GM12878 (cell line): Measurements from ENCODE around the gene PRKG1. TPM values are rescaled to one million over a fixed set of nuclear protein-coding genes. Genes with fewer than 3 reads are reported as not detected.

Experiments
- ATAC-seq: fragments of 200-7000 bp; cut with Tn5 transposase; 3 replicates; pipeline ENCODE4 v1.9.1; 2020; ENCODE audit warnings: mild to moderate bottlenecking, moderate library complexity
- BruUV-seq: library from RNA; stranded (reverse); fragments of 400-500 nt; replicated peaks from 2 replicates; lab custom pipeline; 2021; lab: Mats Ljungman, UMichigan
- CTCF ChIA-PET: fragments of 300-600 bp; sonication (Branson Sonifier 250); formaldehyde crosslinking; extraction: SDS; loops from one replicate; lab custom pipeline; 2021; ENCODE audit warnings: inconsistent platforms; lab: Yijun Ruan, JAX
- POLR2A ChIA-PET: fragments of 350-600 bp; formaldehyde crosslinking; extraction: SDS; loops from one replicate; lab custom pipeline; 2021; ENCODE audit warnings: inconsistent platforms; lab: Charles Lee
- RAD21 ChIA-PET: fragments of 300-600 bp; sonication (Branson Sonifier 250); formaldehyde crosslinking; loops from one replicate; lab custom pipeline; 2023; ENCODE audit warnings: antibody characterized with exemption; ENCODE audit not compliant: unreplicated experiment; lab: Charles Lee
- SMC1A ChIA-PET: fragments of 300-600 bp; sonication (Branson Sonifier 250); formaldehyde crosslinking; loops from one replicate; lab custom pipeline; 2023; ENCODE audit not compliant: unreplicated experiment, uncharacterized antibody; lab: Charles Lee
- DNase-seq: peaks from one replicate; pipeline ENCODE4 v3.0.0-alpha.2; 2011; ENCODE audit warnings: low read depth, low spot score
- FAIRE-seq: peaks from 3 replicates; lab custom pipeline; 2011; peaks lifted over from hg19 to GRCh38; lab: Jason Lieb, UNC
- H2AFZ ChIP-seq: 2 replicates; pipeline ENCODE4 v1.6.0; 2011; ENCODE audit warnings: low read depth, low read length, control low read depth; ENCODE audit not compliant: control insufficient read depth
- H3K27ac ChIP-seq: 2 replicates; pipeline ENCODE4 v1.5.1; 2011; ENCODE audit warnings: control low read depth; ENCODE audit not compliant: control insufficient read depth, insufficient read depth
- H3K27me3 ChIP-seq, 2 experiments: replicated peaks in 1 of 2; 2 replicates each; pipeline versions ENCODE4 v1.6.0 to v1.6.1; 2011; ENCODE audit warnings: low read length in 1 of 2; ENCODE audit not compliant: control insufficient read depth in 2 of 2, insufficient read depth in 2 of 2
- H3K36me3 ChIP-seq, 2 experiments: 2 replicates each; pipeline ENCODE4 v1.5.1; 2011; ENCODE audit warnings: low read length in 1 of 2; ENCODE audit not compliant: control insufficient read depth in 2 of 2, insufficient read depth in 2 of 2
- H3K4me1 ChIP-seq: 2 replicates; pipeline ENCODE4 v1.6.1; 2011; ENCODE audit warnings: mild to moderate bottlenecking, low read length, moderate library complexity, mixed read lengths; ENCODE audit not compliant: control insufficient read depth, insufficient read depth
- H3K4me2 ChIP-seq: 2 replicates; pipeline ENCODE4 v1.6.0; 2011; ENCODE audit warnings: control low read depth; ENCODE audit not compliant: control insufficient read depth, insufficient read depth
- H3K4me3 ChIP-seq: fragments of 200-600 bp; sonication (generic); 2 replicates; pipeline ENCODE4 v1.5.1; 2016
- H3K79me2 ChIP-seq: 2 replicates; pipeline ENCODE4 v1.6.0; 2011; ENCODE audit warnings: low read length; ENCODE audit not compliant: control insufficient read depth, insufficient read depth
- H3K9ac ChIP-seq: 2 replicates; pipeline ENCODE4 v1.8.0; 2011; ENCODE audit warnings: low read length, control low read depth, mixed read lengths; ENCODE audit not compliant: control insufficient read depth, insufficient read depth
- H3K9me3 ChIP-seq: replicated peaks from 3 replicates; pipeline ENCODE4 v1.5.1; 2011; ENCODE audit warnings: mild to moderate bottlenecking, low read length; ENCODE audit not compliant: control insufficient read depth, insufficient read depth
- H4K20me1 ChIP-seq: 2 replicates; pipeline ENCODE4 v1.6.0; 2011; ENCODE audit not compliant: control insufficient read depth, insufficient read depth
- BCLAF1 ChIP-seq: fragments of 450-650 bp; IDR thresholded peaks from 2 replicates; pipeline ENCODE4 v1.6.1; 2017; ENCODE audit warnings: antibody characterized with exemption, mild to moderate bottlenecking, moderate library complexity
- CBX5 ChIP-seq: sonication (generic); IDR thresholded peaks from 2 replicates; pipeline ENCODE4 v1.6.1; 2016; ENCODE audit warnings: low read depth, moderate library complexity, mild to moderate bottlenecking, inconsistent platforms
- JUND ChIP-seq: IDR thresholded peaks from 2 replicates; pipeline ENCODE4 v1.6.1; 2012; ENCODE audit warnings: low read depth, mild to moderate bottlenecking, low read length, improper control_type of control experiment, moderate library complexity
- NR2C1 ChIP-seq: fragments of 450-650 bp; IDR thresholded peaks from 2 replicates; pipeline ENCODE4 v1.6.1; 2017; ENCODE audit warnings: antibody characterized with exemption, mild to moderate bottlenecking, moderate library complexity
- NR2F1 ChIP-seq: fragments of 450-650 bp; conservative IDR thresholded peaks from 2 replicates; pipeline ENCODE4 v1.6.1; 2017; ENCODE audit warnings: mild to moderate bottlenecking
- POLR2AphosphoS2 ChIP-seq: IDR thresholded peaks from 2 replicates; pipeline ENCODE4 v1.6.1; 2011; ENCODE audit warnings: low read depth, mild to moderate bottlenecking, low read length, improper control_type of control experiment, moderate library complexity
- RUNX3 ChIP-seq: IDR thresholded peaks from 2 replicates; pipeline ENCODE4 v1.6.1; 2012; ENCODE audit warnings: low read length, inconsistent platforms
- TCF12 ChIP-seq: IDR thresholded peaks from 2 replicates; pipeline ENCODE4 v1.6.1; 2011; ENCODE audit warnings: low read depth, mild to moderate bottlenecking, low read length
- YBX1 ChIP-seq: fragments of 450-650 bp; IDR thresholded peaks from 2 replicates; pipeline ENCODE4 v1.6.1; 2016; ENCODE audit warnings: antibody characterized with exemption
- ZNF592 ChIP-seq: fragments of 450-650 bp; IDR thresholded peaks from 2 replicates; pipeline ENCODE4 v1.6.1; 2017; ENCODE audit warnings: mild to moderate bottlenecking, moderate library complexity
- WGBS: methylation state at CpG from one replicate; pipeline ENCODE4 v1.1.6; 2016; ENCODE audit warnings: low lambda C conversion rate; ENCODE audit not compliant: insufficient replicate concordance, insufficient coverage; ENCODE audit errors: missing lambda C conversion rate; 5-methylcytosine and 5-hydroxymethylcytosine counted together
- in situ Hi-C: fragments of 300-500 bp; cut with MboI; formaldehyde crosslinking; loops from 9 replicates; pipeline ENCODE4 v1.14.3; 2018; ENCODE audit warnings: mixed read lengths
- intact Hi-C: fragments of 100-400 bp; cut with micrococcal nuclease; formaldehyde crosslinking; loops from one replicate; pipeline ENCODE4 v1.14.2; 2022; ENCODE audit not compliant: unreplicated experiment
- polyA plus RNA-seq, 11 experiments: library from polyadenylated mRNA; depleted of rRNA in 4 of 11; unstranded in 6 of 11; stranded (reverse) in 5 of 11; fragments of >200 nt; fragmentation: Nextera tagmentation in 4 of 11; fragmentation: Illumina TruSeq in 1 of 11; extraction: Ambion mirVana in 4 of 11; extraction: Trizol in 1 of 11; gene quantifications; 1 replicate in 1 of 11; 2 replicates in 10 of 11; pipeline versions ENCODE4 v1.2.1 to v1.2.3, GENCODE V29; 2011 to 2016; ENCODE audit warnings: inconsistent platforms in 2 of 11, missing spikeins in 2 of 11, low read depth in 1 of 11
- total RNA-seq, 4 experiments: library from RNA; depleted of rRNA in 3 of 4; stranded (reverse); fragments of >200 nt in 3 of 4; fragmentation: Illumina TruSeq in 1 of 4; extraction: Trizol in 1 of 4; gene quantifications; 2 replicates each; pipeline versions ENCODE4 v1.2.1 to v1.2.3, GENCODE V29; 2013 to 2021

The PRKG1 gene
- total and polyA plus RNA-seq, 10 of the 15 experiments (the other 5 are each of a cell fraction or from before 2014, with no cell fraction given) = 0.04 to 0.05 TPM; not detected in 8

GRCh38 chr10:51244748-51245490 lies 170.6 kb downstream of the PRKG1 start:
- intact Hi-C loops (no loop called here), in situ Hi-C loops (no loop called here)
- no peaks in the 10 kb centered on the region for H3K9me3 ChIP-seq
- no peaks in the 10 kb centered on the region for H3K27me3 ChIP-seq
- 0% methylated on average over 4 of the region's 4 CpGs for WGBS
- no TSS peak for BruUV-seq
- H3K36me3 ChIP-seq = no peaks in the 10 kb centered on the region
- H3K27ac ChIP-seq = no peak overlapping the region
- SMC1A ChIA-PET = no interaction called here
- H3K4me1 ChIP-seq = no peaks in the 10 kb centered on the region
- no peaks in the 10 kb centered on the region for H3K79me2 ChIP-seq
- POLR2A ChIA-PET = no interaction called here
- DNase-seq (no peak), FAIRE-seq (no peak), ATAC-seq (no peak)
- H2AFZ ChIP-seq = no peak overlapping the region
- RAD21 ChIA-PET = no interaction called here
- no peak overlapping the region for H3K4me3 ChIP-seq
- H3K9ac ChIP-seq = no peak overlapping the region
- TF ChIP-seq CBX5 (no peak), POLR2AphosphoS2 (no peak), NR2C1 (no peak), YBX1 (no peak)
- H3K4me2 ChIP-seq = no peak overlapping the region
- no peaks in the 10 kb centered on the region for H4K20me1 ChIP-seq
- CTCF ChIA-PET = no interaction called here

GRCh38 chr10:51246156-51246555 lies 171.9 kb downstream of the PRKG1 start:
- no peak overlapping the region for H3K4me2 ChIP-seq
- no peak for FAIRE-seq
- no peaks in the 10 kb centered on the region for H3K27me3 ChIP-seq
- BruUV-seq = no TSS peak
- H3K27ac ChIP-seq = no peak overlapping the region
- H3K4me3 ChIP-seq = no peak overlapping the region
- ChIA-PET CTCF (interaction anchor here (1.4 kb wide), 1 partner anchor 11 kb away, joined by 4 read pairs; no protein-coding TSS in a partner anchor), SMC1A (no interaction called here), POLR2A (interaction anchor here (0.7 kb wide), 1 partner anchor 26 kb away, joined by 3 read pairs; no protein-coding TSS in a partner anchor), RAD21 (no interaction called here)
- no peaks in the 10 kb centered on the region for H3K79me2 ChIP-seq
- intact Hi-C loops = no loop called here
- H3K9ac ChIP-seq = no peak overlapping the region
- no peak for DNase-seq
- no peak overlapping the region for H2AFZ ChIP-seq
- no peaks in the 10 kb centered on the region for H3K4me1 ChIP-seq
- no peaks in the 10 kb centered on the region for H3K36me3 ChIP-seq
- H3K9me3 ChIP-seq = no peaks in the 10 kb centered on the region
- in situ Hi-C loops = no loop called here
- WGBS = 5% methylated on average over 1 of the region's 1 CpG
- H4K20me1 ChIP-seq = no peaks in the 10 kb centered on the region
- ATAC-seq = no peak
- TF ChIP-seq ZNF592 = no peak
- no peak for TF ChIP-seq JUND
- TF ChIP-seq NR2F1 = no peak
- no peak for TF ChIP-seq TCF12
- no peak for TF ChIP-seq BCLAF1
- TF ChIP-seq RUNX3 = no peak
